GM23248 (cell line): Measurements from ENCODE around the gene GALNT1.

Source experiments
- EZH2 ChIP-seq: fragments of 200-600 bp; sonication (generic); IDR thresholded peaks from 2 replicates; pipeline ENCODE4 v1.6.1; 2018; ENCODE audit warnings: antibody characterized with exemption, mild to moderate bottlenecking; ENCODE audit not compliant: insufficient read depth, poor library complexity, severe bottlenecking
- EZH2phosphoT487 ChIP-seq: fragments of 200-600 bp; sonication (generic); IDR thresholded peaks from 2 replicates; pipeline ENCODE4 v1.6.1; 2018; ENCODE audit warnings: antibody characterized with exemption, moderate library complexity, mild to moderate bottlenecking, low read depth; ENCODE audit not compliant: insufficient read depth

DNA sequence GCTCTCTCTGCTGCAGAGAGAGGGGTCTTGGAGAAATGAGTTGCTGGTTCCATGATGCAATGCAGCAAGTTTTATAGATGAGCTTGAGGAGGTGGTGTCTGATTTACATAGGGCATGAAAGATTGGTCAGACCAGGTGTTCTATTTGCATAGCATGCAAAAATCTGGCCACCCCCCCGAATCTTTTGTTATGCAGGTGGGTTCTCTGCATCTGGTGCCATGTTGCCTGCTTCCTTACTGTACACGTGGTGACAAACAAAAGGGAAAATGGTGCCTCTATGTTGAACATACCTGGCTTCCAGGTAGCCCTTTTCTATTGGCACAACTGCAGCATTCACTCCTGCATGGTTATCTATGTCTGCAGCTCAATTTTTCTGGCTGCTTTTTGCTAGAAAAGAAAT is 169.4 kb downstream of the GALNT1 start:
- TF ChIP-seq EZH2phosphoT487 (no peak), EZH2 (no peak)
